Measurements from ENCODE around the gene PKNOX1.
"Not testable (repeated sequence)": the region's sequence is repeated elsewhere in the genome, so short reads cannot be mapped to it uniquely, and the experiment has no call there.

DNA sequence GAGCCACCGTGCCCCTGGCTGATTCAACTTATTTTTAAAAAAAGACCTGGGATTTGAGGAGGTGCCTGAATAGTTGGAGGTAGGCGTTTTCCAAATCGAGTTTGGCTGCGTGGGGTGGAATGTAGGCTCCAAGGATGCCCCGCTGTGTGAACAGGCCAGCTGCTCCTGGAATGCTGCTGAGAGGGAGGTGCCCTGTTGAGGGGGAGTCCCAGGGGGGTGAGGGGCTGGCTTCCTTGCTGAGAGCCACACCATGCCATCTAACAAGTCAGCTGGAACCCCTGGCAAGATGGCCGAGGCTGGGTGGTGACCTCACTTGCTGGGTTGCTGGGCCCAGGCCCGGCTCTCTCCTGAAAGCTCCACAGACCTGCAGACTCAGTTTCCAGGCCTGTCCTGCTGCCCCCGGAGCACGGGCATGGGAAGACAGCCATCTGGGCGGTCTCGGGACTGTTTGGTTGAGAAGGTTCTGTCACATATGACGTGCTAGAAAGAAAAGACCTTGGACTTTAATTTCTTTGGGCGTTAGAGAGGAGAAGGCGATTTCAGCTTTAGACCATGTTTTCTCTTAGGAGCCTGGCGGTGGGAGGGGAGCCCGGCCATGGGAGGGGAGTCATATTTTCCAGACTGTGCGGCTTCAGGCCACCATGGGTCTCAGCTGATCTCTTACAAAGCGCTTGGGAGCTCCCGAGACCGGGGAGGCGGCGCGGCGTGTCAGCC, 108.4 kb downstream of the PKNOX1 start:
- TF ChIP-seq, protein P1, sequence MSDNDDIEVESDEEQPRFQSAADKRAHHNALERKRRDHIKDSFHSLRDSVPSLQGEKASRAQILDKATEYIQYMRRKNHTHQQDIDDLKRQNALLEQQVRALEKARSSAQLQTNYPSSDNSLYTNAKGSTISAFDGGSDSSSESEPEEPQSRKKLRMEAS (IDR thresholded peaks at IDR 0.05): not testable (repeated sequence)
- TF ChIP-seq, protein P2, sequence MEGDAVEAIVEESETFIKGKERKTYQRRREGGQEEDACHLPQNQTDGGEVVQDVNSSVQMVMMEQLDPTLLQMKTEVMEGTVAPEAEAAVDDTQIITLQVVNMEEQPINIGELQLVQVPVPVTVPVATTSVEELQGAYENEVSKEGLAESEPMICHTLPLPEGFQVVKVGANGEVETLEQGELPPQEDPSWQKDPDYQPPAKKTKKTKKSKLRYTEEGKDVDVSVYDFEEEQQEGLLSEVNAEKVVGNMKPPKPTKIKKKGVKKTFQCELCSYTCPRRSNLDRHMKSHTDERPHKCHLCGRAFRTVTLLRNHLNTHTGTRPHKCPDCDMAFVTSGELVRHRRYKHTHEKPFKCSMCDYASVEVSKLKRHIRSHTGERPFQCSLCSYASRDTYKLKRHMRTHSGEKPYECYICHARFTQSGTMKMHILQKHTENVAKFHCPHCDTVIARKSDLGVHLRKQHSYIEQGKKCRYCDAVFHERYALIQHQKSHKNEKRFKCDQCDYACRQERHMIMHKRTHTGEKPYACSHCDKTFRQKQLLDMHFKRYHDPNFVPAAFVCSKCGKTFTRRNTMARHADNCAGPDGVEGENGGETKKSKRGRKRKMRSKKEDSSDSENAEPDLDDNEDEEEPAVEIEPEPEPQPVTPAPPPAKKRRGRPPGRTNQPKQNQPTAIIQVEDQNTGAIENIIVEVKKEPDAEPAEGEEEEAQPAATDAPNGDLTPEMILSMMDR (IDR thresholded peaks at IDR 0.05 in 2 of 3, conservative IDR thresholded peaks at IDR 0.05 in 1 of 3; ENCODE audit: borderline replicate concordance in 1 of 3, insufficient read depth in 1 of 3, low read depth in 2 of 3, low read length in 2 of 3): not testable (repeated sequence)
- not testable (repeated sequence) for TF ChIP-seq POLR2A (IDR thresholded peaks at IDR 0.05; ENCODE audit: borderline replicate concordance, extremely low read depth, insufficient read depth, insufficient read length); ELF1 (IDR thresholded peaks at IDR 0.05; ENCODE audit: borderline replicate concordance, low read depth); TCF7L2 (IDR thresholded peaks at IDR 0.05; ENCODE audit: borderline replicate concordance, extremely low read depth, insufficient read depth, insufficient read length); ATF3 (IDR thresholded peaks at IDR 0.05); EZH2 (IDR thresholded peaks at IDR 0.05)

Data from HCT116 (cell line).